ENCODE data around the gene CACNB4.

The CACNB4 gene

DNA sequence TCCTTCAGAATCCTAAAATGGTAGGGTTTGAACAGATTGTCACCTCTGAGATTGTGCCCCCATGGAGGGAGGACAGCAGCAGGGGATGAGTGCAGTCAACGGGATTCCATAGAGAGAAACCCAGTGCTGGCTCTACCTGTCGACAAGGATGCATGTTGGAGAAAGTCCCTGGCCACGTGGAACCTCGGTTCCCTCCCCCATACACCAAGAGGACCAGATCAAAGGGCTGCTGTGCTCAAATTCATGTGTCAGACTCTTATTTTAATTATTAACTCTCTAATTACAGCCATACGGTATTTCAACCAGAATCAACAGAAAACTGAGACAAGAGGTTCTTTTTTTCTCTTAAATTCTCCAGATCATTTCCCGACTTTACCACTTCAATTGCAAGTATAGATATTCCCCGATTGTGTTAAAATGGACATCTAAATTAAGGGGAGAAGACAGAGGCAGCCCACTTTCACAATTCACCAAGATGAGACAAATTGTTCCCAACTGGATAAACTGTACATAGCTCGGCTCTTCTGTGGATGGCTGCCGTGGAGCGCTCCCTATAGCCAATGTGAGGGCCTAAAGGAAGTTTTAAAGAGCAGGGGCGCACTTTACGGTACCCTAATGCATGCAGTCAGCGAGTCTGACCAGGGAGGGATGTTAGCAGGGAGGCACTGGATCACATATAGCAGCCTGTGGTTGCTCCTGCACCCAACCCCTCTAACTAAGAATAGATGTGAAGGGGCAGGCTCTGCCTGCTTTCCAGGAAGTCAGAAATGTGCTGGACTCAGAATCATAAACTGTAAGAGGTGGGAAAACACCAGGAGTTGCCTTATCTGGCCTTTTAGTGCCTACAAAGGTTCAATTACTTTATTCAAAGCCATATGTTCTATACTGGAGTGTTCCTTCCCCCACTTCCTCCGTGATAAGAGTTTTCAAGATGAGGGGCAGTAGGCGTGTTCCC, 123.1 kb downstream of the CACNB4 start:
- no peak for DNase-seq (ENCODE audit: low read depth)

DNA sequence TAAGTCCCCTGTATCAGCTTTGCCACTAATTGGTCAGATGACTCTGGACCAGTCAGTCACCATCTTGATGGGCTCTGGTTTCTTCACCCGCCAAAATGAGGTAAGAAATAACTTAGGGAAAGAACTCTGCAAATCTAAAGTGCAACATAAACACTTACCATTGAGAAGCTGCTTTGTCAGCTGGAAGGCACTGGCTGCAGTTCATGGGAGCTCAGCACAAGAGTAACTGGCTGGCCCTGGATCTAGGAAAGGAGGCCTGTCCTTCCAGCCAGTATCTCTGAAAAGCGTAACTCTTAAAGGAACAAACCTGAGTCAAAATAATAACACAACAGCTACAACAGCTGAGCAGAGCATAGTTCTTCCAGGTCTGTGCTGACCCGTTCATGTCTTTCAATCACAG, 123.9 kb downstream of the CACNB4 start:
- DNase-seq (ENCODE audit: low read depth): no peak

DNA sequence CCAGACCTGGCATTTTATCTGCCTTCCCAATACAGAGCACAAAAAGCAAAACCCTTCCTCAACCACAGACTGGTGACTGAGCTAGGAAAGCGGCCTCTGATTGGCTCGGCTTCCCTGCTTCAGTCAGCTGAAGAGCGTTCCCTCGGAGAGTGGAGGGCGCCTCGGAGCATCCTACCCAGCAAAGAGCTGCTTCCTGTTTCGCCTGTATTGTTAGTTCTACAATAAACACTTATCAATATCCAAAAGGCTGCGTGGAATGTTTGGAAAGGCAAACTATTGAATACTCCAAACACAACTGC, 125.0 kb downstream of the CACNB4 start:
- DNase-seq (ENCODE audit: low read depth): no peak

DNA sequence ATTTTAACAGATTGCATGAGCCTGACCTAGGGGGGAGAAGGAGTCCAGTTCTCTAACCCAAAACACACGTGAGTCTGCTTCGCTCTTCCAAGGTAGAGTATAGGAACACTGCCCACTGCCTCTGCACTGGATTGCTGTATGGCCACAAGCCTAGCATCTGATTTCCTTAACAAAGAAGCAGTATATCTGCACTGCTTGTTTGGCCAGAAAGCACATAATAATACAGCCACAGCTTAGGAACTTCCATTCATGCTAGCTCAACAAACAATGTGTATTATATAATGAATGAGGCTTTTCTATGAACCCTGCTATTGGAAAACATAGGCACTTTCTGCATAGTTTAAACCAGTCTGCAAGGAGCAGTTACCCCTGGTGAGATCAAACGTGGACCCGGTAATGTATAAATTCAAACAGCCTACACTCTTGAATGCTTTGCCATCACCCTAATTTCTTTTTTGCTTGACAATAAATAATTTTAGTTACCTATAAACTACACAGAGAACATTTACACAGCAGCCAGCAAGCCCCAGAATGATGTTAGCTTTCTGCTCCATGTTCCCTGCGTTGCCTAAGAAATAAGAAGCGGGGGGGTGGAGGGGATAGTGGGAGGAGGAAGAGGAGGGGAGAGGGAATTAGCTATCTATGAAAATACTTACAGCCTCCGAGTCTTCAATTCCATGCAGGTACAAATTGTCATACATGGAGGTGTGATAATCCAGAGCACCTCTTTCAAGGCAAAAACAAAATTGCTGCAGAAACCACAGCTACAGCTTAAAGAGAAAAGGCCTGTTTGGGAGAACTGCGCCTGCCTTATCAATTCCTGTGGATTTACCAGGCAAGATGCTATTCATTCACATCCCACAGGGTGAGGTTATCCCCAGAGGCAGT, 125.6 kb downstream of the CACNB4 start:
- DNase-seq (ENCODE audit: low read depth): no peak

DNA sequence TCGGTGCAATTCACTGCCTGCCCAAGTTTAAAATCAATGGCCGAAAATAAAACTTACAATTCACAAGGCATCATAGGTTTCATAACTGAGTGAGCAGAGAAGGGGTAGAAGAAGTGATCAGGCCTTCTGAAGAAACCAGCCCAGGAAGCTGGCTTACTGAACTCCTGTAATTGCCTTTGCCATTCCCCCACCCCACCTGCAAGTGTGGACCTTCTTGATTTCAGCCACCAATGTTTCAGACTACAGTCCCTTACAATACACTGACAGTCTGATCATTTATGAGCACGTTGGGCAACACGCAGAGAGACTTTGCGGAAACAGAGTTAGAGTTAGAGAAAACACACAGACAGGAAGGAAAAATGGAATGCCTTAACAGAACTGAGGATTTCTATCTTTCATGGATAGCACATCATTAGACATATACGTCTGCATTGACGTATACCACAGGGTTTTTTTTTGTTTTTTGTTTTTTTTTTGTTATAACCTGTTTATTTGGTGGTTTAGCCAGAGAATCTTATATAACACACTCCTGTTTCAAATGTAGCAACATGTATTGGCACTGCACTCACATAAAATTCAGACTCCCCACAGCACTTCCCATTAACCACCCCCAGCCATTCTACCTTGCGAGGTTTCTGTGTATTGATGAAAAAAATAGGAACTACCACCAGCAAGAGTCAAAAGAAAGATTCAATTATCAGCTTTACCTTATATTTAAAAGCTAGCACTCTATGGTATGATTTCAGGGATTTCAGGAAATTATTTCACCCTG, 126.4 kb downstream of the CACNB4 start:
- no peak for DNase-seq (ENCODE audit: low read depth)

DNA sequence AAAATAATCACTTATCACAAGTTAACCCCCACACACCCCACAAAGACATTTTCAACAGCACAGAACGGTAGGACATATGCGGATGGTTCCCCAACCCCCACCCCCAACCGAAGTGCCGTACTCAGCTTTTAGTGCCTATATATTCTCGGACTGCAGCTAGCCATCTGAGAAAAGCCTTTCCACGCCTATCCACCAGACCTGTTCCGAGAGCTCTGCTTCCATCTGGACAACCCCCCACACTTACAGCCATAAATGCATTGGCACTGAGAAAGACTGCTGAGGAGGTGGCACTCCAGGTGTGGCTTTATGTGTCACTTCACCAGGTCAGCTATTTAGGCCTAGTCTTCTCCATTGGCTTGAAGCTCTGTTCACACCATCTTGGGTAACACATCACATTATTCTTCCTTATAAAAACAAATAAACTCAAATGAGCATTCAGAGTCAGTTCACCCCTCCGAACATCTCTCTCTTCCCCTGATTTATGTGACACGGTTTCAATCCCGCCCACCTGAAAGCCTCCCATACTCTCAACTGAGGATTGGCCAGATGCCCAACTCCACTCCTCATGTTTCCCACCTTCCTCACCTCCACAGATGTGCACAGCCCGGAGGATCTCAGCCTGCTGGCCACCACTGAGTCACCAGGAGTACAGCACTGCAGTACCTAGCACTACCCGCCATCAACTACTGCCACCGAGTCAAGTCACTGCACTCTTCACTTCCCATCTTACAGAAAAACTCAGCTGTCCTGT, 127.4 kb downstream of the CACNB4 start:
- no peak for DNase-seq (ENCODE audit: low read depth)

DNA sequence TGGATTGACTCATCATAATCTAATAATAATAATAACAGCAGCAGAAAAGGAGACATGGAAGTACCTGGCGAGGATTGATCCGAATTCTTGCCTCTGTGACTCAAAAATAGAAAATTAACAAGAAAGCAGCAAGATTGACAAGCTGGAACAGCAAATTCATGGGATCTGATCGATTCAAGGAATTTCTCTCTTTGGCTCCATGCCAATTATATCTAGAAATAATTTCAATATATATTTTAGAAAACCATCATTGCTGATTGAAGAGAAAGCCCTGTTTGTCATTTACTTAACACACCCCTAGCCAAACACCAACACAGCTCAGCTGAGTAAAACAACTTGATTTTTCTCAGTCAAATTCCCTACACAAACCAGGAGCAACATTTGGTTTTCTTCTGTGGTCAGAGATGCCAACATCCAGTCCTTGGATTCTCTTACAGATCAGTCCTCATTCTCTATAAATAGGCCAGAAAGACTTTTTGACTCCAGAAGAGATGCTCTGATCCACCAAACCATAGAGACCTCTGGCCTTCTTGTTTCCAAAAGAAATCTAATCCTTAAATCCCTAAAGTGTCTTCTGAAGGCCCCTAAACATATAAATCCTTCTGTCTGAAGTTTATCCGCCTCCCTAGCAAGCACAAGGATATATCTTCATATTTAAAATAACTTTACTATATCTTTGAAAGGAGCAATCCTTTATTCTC, 129.9 kb downstream of the CACNB4 start:
- no peak for DNase-seq (ENCODE audit: low read depth)

DNA sequence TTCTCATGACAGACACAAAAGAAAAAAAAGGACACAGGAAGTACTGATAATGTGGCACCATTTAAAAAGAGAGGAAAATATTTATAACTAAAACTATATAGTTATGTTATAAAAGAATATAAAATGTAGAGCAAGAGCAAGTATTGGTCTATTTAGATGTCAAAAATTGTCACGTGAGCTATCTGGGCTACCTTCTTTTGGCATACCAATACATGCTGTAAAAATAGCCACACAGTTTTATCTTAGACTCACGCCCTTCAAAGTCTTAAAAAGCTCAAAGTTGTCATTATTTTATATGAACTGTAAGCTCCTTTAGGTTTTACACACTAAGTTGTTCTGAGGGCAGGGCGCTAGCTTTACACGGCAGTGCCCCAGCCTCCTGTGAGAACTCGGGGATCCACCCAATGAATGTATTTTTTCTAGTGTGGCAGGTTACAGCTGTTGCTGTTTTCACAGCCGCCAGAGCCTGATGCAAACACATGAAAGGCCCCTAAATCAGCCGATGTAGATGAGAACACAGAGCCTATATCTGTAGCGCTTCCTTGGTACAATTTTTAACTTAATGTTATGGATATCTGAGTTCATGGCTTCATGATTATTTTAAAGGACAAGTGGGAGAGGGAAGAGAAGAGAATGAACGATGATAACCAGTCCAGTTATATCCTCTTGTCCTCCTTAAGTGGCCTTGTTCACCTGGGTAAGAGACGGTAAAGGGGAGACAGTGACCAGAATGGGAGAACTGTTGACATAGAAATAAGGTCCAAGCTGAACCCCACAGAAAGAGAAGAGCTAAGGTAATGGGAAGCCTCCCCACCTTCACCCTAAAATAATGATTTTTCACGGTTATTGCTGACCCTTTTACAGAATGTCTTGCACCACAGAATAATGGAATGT, 130.8 kb downstream of the CACNB4 start:
- no peak for DNase-seq (ENCODE audit: low read depth)

DNA sequence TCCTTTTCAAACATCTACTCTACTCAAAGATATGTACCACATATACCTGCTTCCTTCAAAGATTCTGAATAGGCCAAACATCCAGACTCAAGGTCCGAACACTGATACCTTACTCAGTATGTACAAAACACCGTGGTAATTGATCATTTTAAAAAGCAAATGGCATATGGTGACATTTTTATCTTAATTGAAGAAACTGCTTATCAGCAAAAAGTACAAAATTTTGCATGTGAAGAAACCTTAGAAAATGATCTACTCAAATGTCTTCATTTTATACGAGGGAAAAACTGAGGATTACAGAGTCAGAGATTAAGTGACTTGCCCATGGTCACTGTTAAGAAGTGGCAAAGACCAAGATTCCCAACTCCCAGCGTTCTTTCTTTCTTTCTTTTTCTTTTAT, 133.0 kb downstream of the CACNB4 start:
- no peak for DNase-seq (ENCODE audit: low read depth)

DNA sequence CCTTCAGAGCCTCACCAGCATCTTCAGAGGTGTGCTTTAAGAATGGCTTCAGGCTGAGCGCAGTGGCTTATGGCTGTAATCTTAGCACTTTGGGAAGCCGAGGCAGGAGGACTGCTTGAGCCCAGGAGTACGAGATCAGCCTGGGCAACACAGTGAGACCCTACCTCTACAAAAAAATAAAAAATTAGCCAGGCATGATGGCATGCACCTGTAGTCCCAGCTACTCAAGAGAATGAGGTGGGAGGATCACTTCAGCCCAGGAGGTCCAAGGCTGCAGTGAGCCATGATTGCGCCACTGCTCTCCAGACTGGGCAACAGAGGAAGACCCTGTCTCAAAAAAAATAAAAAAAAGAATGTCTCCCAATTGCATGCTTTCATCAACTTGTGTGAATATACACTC, 137.3 kb downstream of the CACNB4 start:
- no peak for DNase-seq (ENCODE audit: low read depth)

DNA sequence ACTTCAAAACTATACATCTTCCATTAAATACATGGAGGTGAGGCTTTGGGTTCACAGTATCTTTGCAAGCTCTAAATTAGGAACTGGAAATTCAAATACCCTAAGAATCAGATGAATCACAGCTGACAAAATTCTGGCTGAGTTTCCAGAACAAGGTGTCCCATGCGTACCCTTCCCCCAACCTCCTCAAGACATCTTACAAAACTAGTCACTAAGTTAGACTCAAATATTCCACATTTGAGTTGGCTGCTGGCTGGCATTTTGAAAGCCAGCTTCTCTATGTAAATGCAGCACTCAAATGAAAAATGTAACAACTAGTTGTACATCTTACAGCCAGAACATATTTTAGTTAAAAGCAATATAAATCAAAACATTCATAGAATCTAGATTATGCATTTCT, 139.6 kb downstream of the CACNB4 start:
- DNase-seq (ENCODE audit: low read depth): no peak

DNA sequence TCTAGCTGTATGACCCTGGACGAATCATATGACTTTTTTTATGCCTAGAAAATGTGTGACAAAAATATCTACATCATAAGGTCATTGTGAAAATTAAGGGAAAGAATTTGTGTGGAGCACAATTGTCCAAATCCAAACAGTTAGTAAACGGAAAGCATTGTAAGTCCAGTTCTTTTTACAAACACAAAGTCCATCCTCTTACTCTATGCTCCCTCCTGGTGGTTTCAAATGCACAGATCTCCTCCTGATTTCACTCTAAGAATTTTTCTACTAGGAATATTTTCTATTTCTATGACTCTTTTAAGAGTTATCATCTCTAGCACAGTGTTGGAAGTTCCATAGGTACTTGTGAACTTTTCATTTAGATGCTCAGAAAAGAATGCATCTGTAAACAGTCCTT, 145.4 kb downstream of the CACNB4 start:
- no peak for DNase-seq (ENCODE audit: low read depth)

DNA sequence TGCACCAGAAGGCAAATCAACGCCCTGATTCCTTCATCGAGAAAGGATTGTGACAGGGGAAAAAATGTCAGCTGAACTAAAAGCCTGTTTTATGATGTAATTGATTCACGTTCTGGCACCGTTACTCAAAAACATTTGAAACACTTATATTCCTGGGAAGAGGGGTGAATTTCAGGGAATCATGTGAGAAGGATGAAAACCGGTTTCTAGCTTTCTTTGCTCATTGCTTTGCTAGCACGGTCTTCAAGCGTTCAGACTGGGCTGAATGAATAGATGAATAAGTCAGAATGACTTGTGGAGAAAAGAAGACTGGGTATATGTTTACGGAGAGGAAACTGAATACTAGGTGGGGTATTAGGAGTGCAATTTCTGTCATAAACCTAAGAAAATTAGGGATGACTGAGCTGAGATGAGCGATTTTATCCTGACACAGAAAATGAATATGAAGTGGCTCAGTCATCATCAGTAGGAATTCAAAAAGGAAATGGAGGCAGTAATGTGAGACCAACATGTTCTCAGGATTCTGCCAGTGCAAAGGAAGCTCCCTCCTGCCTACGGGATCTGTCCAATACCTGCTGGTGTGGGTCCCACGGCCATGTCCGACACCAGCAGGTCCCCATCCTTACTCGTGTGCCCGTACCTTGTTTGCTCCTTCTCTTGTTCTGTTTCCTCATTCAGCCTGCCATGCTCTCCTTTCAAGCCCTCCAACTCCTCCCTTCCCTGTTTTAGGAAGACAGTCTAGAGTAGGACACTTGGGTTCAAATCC, 146.0 kb downstream of the CACNB4 start:
- no peak for DNase-seq (ENCODE audit: low read depth)

DNA sequence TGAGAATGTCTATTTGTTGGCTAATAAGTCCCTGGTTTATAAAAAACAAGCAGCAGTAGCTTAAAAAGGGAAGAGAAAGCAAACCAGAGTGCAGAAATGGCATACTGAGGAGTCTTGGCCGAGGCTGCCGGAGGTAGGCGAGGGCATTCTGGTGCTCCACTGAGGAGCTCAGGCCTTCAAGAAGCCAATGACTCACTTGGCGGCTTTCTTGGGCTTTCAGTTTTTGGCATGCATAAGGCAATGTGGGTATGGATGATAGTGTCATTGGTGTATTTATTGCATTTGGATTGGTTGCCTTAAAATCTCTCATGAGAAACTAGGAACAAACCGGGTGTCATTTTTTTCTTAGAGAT, 151.1 kb downstream of the CACNB4 start:
- no peak for DNase-seq (ENCODE audit: low read depth)

DNA sequence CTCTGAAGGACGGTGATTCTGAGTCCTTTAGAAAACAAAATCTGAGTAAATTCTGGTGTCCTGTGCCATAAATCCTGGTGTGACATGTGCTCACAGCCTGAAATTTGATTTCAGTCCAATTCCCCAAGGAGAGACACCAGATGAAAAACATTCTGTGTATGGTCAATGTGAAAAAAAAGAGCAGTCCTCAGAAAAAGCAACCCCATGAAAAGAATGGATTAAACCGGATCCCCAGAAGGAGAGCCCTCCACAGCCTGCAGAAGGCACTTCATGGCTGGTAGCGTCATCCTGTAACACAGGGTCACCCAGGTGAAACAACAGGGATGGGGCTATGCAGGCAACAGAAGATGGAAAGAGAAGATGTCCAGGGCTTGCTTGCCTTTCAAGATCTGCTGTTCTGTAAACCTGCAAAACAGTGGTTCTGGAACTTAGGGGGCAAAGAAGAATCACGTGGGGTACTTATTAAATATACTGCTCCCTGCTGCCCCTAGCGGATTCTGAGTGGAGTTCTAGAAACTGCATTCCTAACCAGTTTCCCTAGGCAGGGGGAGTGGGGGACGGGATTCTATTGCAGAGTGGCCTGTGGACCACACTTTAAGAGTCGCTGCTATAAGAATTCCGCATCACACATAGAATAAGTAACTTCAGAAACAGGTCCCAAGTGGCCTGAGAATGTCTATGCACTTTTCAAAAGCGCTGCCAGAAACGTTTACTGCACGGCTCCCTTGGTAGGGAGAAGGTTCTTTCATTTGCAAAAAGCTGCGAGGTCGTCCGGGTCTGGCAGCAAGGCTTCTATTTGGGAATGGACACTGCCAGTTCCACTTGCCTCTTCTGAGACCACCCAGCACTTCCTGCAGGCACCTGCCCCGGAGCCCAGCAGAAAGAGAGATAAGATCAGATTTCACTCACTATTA, 151.7 kb downstream of the CACNB4 start:
- no peak for DNase-seq (ENCODE audit: low read depth)

DNA sequence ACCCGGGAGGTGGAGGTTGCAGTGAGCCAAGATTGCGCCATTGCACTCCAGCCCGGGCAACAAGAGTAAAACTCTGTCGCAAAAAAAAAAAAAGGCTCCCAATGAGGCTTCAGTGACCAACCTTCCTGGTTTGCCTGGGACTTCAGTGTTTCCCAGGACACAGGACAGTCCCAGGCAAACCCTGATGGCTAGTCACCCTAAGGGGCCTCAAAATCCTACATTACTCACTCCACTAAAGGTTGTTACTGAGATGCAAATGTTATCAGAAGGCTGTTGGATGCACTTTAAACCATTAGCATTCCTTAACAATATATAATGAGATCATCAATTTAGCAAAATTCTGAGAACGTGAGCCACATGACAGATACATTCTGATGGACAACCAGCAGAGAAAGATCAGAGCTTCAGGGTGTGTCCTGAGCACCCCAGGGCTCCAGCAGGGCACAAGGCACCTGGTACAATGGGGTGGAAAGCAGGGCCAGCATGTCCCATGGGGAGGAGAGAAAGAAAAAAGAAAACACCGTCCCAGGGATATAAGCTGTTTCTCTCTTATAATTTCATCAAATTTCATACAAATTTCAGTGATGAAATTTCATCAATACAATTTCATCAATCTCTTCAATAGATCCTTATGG, 152.5 kb downstream of the CACNB4 start:
- DNase-seq (ENCODE audit: low read depth): no peak

DNA sequence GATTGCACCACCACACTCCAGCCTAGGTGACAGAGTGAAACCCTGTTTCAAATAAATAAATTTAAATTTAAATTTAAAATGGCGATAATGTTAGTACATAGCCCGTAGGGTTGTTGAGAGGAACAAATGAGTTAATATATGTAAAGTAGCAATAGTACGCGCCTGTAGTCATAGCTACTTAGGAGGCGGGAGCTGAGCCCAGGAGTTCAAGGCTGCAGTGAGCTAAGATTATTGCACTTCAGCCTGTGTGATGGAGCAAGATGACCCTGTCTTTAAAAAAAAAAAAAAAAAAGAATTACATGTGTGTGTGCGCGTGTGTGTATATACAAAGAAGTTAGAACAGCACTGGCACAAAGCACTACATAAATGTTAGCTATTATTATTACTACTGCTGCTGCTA, 153.2 kb downstream of the CACNB4 start:
- DNase-seq (ENCODE audit: low read depth): no peak

DNA sequence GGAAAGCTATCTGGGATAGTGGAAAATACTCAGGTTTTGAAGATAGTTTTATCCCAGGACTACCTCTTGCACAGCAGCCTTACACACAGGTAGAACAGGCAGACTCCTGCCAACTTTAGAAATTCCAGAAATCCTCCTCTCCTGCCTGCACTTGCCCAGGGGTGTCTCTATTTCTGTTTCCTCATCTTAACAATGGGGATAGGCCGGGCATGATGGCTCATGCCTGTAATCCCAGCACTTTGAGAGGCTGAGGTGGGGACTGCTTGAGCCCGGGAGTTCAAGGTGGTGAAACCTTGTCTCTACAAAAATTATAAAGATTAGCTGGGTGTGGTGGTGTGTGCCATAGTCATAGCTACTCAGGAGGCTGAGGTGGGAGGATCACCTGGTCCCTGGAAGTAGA, 153.7 kb downstream of the CACNB4 start:
- no peak for DNase-seq (ENCODE audit: low read depth)

Data from stimulated activated CD8-positive, alpha-beta memory T cell treated with anti-CD3 and anti-CD28 coated beads, Interleukin-4, amount 100 ng/mL, for 24 hours (primary cell).